ENCODE data around the gene MDM1.

DNA sequence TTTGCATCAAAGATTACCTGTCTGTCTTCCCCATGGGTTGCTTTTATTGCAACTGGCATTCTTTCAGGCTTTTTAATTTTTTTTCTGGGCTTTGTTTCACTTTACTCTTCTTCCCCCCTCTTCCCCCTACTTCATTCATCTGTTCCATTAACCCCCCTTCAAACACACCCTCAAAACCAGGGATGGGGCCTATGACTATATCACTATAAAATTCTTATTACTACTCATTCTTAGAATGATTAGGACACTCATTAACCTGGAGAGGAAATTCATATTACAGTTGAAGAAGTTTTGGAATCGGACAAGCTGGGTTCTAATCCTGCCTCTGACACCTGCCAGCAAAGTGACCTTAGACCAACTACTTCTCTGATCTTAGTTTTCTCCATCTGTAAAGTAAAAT lies 24.8 kb upstream of the MDM1 start:
- TF ChIP-seq, protein P1, sequence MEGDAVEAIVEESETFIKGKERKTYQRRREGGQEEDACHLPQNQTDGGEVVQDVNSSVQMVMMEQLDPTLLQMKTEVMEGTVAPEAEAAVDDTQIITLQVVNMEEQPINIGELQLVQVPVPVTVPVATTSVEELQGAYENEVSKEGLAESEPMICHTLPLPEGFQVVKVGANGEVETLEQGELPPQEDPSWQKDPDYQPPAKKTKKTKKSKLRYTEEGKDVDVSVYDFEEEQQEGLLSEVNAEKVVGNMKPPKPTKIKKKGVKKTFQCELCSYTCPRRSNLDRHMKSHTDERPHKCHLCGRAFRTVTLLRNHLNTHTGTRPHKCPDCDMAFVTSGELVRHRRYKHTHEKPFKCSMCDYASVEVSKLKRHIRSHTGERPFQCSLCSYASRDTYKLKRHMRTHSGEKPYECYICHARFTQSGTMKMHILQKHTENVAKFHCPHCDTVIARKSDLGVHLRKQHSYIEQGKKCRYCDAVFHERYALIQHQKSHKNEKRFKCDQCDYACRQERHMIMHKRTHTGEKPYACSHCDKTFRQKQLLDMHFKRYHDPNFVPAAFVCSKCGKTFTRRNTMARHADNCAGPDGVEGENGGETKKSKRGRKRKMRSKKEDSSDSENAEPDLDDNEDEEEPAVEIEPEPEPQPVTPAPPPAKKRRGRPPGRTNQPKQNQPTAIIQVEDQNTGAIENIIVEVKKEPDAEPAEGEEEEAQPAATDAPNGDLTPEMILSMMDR (IDR thresholded peaks at IDR 0.05) = no peak
- TF ChIP-seq POLR2A (IDR thresholded peaks at IDR 0.05) = no peak
